Measurements from ENCODE around the gene FAS. TPM values are rescaled to one million over a fixed set of nuclear protein-coding genes. Genes with fewer than 3 reads are reported as not detected.

The FAS gene
- total and polyA plus RNA-seq, 4 donors: 10.5 to 74.7 (median 36.3) TPM

DNA sequence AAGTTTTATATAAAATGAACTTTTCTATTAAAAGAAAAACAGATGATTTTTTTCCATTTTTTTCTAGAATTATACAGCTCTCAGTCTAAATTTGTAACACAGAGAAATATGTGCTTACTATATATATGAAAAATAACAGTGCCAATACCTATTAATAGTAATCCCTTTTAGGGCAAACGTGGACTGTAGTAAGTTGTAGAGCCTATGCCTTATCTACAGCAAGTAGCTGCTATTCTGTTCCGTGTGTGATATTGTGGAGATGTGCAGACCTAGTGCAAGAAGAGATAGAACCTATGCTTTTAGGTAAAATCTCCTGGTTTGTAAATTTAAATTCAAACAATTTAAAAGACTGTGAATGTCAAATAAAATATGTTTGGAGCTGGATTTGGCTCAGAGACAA, 72.9 kb downstream of the FAS start:
- Histone ChIP-seq H3K36me3 (ENCODE audit: control insufficient read depth in 4 of 4, insufficient read depth in 4 of 4, low read length in 4 of 4) (no peaks in the 10 kb centered on the region), H3K4me3 (no peak overlapping the region), H3K4me1 (ENCODE audit: control insufficient read depth in 5 of 5, insufficient read depth in 5 of 5, low read length in 5 of 5) (peaks cover 0 to 9% (median 7%) of the 10 kb centered on the region in 5 donors), H3K9ac (ENCODE audit: insufficient read depth in 1 of 2, low read length in 2 of 2) (no peak overlapping the region), H3K27ac (ENCODE audit: low read depth in 1 of 2, low read length in 1 of 2) (no peak overlapping the region), H3K9me3 (ENCODE audit: control insufficient read depth in 4 of 4, insufficient read depth in 3 of 4, low read length in 3 of 4) (no peaks in the 10 kb centered on the region), H3K27me3 (ENCODE audit: control insufficient read depth in 3 of 3, insufficient read depth in 3 of 3, low read length in 2 of 3) (no peaks in the 10 kb centered on the region)
- WGBS, 2 donors: 81 to 91% methylated on average over 2 of the region's 2 CpGs
- TF ChIP-seq, protein P1, sequence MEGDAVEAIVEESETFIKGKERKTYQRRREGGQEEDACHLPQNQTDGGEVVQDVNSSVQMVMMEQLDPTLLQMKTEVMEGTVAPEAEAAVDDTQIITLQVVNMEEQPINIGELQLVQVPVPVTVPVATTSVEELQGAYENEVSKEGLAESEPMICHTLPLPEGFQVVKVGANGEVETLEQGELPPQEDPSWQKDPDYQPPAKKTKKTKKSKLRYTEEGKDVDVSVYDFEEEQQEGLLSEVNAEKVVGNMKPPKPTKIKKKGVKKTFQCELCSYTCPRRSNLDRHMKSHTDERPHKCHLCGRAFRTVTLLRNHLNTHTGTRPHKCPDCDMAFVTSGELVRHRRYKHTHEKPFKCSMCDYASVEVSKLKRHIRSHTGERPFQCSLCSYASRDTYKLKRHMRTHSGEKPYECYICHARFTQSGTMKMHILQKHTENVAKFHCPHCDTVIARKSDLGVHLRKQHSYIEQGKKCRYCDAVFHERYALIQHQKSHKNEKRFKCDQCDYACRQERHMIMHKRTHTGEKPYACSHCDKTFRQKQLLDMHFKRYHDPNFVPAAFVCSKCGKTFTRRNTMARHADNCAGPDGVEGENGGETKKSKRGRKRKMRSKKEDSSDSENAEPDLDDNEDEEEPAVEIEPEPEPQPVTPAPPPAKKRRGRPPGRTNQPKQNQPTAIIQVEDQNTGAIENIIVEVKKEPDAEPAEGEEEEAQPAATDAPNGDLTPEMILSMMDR (IDR thresholded peaks at IDR 0.05; ENCODE audit: control extremely low read depth, extremely low read depth): no peak
- ATAC-seq (ENCODE audit: insufficient read depth, low FRiP score) (no peak), DNase-seq (no peak)

DNA sequence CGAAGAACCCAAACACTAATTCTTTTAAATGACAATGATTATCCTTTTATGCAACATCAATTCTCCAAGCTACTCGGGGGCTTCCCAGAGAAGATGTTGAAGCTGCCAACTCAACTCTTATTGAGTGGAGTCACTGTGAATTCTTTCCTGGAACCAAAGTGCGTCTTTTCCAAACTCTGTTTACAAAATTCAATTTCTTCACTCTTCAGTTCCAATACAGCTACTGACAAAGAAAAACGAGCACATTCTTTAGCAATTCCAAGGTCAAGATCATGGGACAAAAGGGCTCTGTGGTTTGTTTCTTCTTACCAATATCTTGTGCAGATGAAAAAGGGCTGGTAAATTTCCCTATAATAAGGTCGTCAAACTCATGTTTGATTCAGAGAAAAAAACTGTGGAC, 74.2 kb downstream of the FAS start:
- Histone ChIP-seq H3K4me1 (ENCODE audit: control insufficient read depth in 5 of 5, insufficient read depth in 5 of 5, low read length in 5 of 5) (peaks cover 0 to 9% (median 7%) of the 10 kb centered on the region in 5 donors), H3K9me3 (ENCODE audit: control insufficient read depth in 4 of 4, insufficient read depth in 3 of 4, low read length in 3 of 4) (no peaks in the 10 kb centered on the region), H3K9ac (ENCODE audit: insufficient read depth in 1 of 2, low read length in 2 of 2) (no peak overlapping the region), H3K36me3 (ENCODE audit: control insufficient read depth in 4 of 4, insufficient read depth in 4 of 4, low read length in 4 of 4) (no peaks in the 10 kb centered on the region), H3K27me3 (ENCODE audit: control insufficient read depth in 3 of 3, insufficient read depth in 3 of 3, low read length in 2 of 3) (no peaks in the 10 kb centered on the region), H3K4me3 (no peak overlapping the region), H3K27ac (ENCODE audit: low read depth in 1 of 2, low read length in 1 of 2) (no peak overlapping the region)
- 54 to 75% methylated on average over 5 of the region's 5 CpGs for WGBS, 2 donors
- ATAC-seq (ENCODE audit: insufficient read depth, low FRiP score): peak; percentile 58
- peak in 1 of 3 donors; percentile 25 for DNase-seq
- TF ChIP-seq, protein P1 (IDR thresholded peaks at IDR 0.05; ENCODE audit: control extremely low read depth, extremely low read depth): no peak

Small RNAs within 50 kb of the gene (small RNA-seq; reads per million reads assigned to genes)
- gene MIR4679-2 (ENCODE audit: low replicate concordance) (not detected), gene RF02116 (ENCODE audit: low replicate concordance) (not detected)

Other genes with a start within 250 kb of the FAS start
- under 1 TPM; 0.34 to 0.55 TPM for gene LIPN, start 230.8 kb upstream of the FAS start, total RNA-seq
- 1 to 10 TPM in 1 of 2 donors, not detected in 1; 2.6 TPM for gene LIPN, start 230.8 kb upstream of the FAS start, polyA plus RNA-seq
- not detected for gene LIPM, start 188.1 kb upstream of the FAS start, total RNA-seq
- gene LIPM, start 188.1 kb upstream of the FAS start, polyA plus RNA-seq: not detected
- 1 to 10 TPM; 2.6 to 4.3 TPM for gene ANKRD22, start 139.0 kb upstream of the FAS start, total RNA-seq
- 10 to 100 TPM in 1 of 2 donors, 1 to 10 TPM in 1; 1.1 to 23.1 TPM for gene ANKRD22, start 139.0 kb upstream of the FAS start, polyA plus RNA-seq
- gene STAMBPL1, start 110.6 kb upstream of the FAS start, total RNA-seq: 10 to 100 TPM in 1 of 2 donors, 1 to 10 TPM in 1; 7.4 to 24.5 TPM
- gene STAMBPL1, start 110.6 kb upstream of the FAS start, polyA plus RNA-seq: 1 to 10 TPM; 1.7 to 2.7 TPM
- gene ACTA2, start 38.0 kb upstream of the FAS start, total RNA-seq: 100 to 1,000 TPM; 291 to 485 TPM
- 100 to 1,000 TPM; 186 to 206 TPM for gene ACTA2, start 38.0 kb upstream of the FAS start, polyA plus RNA-seq
- 1 to 10 TPM; 1.2 to 4.5 TPM for gene CH25H, start 216.5 kb downstream of the FAS start, total RNA-seq
- gene CH25H, start 216.5 kb downstream of the FAS start, polyA plus RNA-seq: 10 to 100 TPM in 1 of 2 donors, 1 to 10 TPM in 1; 3.0 to 25.2 TPM